Body of pancreas (tissue), 4 donors: ENCODE measurements around the gene POLR3E.

Experiments
- POLR2A ChIP-seq, 3 donors: fragments of 450-650 bp; IDR thresholded peaks; one replicate each; pipeline ENCODE4 v1.6.1; 2016; ENCODE audit warnings: antibody characterized with exemption in 3 of 3, mild to moderate bottlenecking in 2 of 3
- TF ChIP-seq, protein P1 (sequence below), 7 experiments: fragments of 450-650 bp in 4 of 7; fragments of 200-600 bp in 3 of 7; sonication (generic) in 3 of 7; IDR thresholded peaks; one replicate each; pipeline ENCODE4 v1.5.1; 2016 to 2019; ENCODE audit warnings: antibody characterized with exemption in 7 of 7

DNA sequence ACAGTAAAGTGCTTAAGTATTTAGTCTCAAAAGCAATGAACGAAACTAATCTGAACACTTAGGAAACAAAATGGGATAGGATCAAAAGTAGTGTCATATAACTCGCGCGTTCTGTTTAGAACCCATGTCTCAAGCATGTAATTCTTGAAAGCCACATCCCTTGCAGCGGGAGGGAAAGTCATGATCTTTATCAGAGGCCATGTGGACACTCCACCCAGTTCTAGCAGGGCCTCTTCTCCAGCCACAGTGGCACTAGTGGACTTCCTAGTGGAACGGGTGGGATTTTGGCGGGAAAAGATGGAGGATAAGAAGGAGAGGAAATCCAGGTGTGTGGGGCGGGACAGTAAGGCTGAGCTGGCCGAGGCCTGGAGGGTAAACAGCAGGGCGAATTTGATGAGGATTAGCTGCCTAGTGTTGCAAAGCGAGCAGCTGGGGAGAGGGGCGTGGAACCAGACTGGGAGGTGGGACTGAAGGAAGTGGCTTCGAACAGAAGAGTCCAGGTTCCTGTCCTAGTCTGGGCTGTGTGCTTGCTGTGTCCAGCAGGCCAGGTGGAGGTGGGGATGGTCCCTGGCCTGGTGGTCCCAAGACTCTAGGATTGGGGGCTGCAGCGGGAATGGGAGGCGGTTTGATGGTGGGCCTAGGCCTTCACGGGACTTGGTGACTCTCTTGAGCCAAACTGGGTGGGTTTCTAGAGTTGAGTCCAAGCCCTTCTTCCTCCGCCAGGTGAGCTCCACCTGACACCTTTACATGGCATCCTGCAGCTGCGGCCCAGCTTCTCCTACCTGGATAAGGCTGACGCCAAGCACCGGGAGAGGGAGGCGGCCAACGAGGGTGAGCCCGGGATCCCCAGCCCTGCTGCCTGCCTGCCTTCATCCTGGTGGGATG lies 15.9 kb downstream of the POLR3E start:
- TF ChIP-seq POLR2A (IDR thresholded peaks at IDR 0.05), result no peak
- TF ChIP-seq, protein P1, sequence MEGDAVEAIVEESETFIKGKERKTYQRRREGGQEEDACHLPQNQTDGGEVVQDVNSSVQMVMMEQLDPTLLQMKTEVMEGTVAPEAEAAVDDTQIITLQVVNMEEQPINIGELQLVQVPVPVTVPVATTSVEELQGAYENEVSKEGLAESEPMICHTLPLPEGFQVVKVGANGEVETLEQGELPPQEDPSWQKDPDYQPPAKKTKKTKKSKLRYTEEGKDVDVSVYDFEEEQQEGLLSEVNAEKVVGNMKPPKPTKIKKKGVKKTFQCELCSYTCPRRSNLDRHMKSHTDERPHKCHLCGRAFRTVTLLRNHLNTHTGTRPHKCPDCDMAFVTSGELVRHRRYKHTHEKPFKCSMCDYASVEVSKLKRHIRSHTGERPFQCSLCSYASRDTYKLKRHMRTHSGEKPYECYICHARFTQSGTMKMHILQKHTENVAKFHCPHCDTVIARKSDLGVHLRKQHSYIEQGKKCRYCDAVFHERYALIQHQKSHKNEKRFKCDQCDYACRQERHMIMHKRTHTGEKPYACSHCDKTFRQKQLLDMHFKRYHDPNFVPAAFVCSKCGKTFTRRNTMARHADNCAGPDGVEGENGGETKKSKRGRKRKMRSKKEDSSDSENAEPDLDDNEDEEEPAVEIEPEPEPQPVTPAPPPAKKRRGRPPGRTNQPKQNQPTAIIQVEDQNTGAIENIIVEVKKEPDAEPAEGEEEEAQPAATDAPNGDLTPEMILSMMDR (IDR thresholded peaks at IDR 0.05), result no peak
